Measurements from ENCODE around the gene PFN3. TPM values are rescaled to one million over a fixed set of nuclear protein-coding genes. Genes with fewer than 3 reads are reported as not detected.

PFN3 gene
- total and polyA plus RNA-seq, 8 donors: not detected

DNA sequence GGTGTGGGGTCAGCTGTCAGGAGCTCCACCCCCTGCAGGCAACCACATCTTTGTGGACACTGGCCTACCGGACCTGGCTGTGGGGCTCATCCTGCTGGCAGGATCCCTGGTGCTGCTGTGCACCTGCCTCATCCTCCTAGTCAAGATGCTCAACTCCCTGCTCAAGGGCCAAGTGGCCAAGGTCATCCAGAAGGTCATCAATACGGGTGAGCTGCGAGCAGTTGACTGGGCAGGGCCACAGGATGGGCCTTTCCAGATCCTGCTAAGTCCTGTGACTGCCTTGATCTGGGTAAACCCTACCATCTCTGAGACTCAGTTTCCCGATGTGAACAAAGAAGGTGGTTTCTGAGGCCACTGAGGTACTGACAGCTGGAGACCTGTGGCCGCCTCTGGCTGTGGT is 6.5 kb downstream of the PFN3 start:
- DNase-seq: no peak
- Histone ChIP-seq H3K4me3 (no peak overlapping the region), H3K27me3 (peaks cover 0 to 47% (median 0%) of the 10 kb centered on the region in 3 donors), H3K36me3 (no peaks in the 10 kb centered on the region), H3K9me3 (no peaks in the 10 kb centered on the region), H3K27ac (no peak overlapping the region), H3K4me1 (peaks cover 0 to 18% (median 15%) of the 10 kb centered on the region in 4 donors)
- intact Hi-C loops (cut with DNase I; ENCODE audit: low total_unique reads): loop anchor here (5.0 kb wide), 1 partner anchor 108 kb away; no protein-coding TSS in a partner anchor
- WGBS, 5 donors: 43 to 82% (median 63%) methylated on average over 5 of the region's 5 CpGs
- TF ChIP-seq POLR2AphosphoS5 (IDR thresholded peaks at IDR 0.05) (no peak), EP300 (IDR thresholded peaks at IDR 0.05) (no peak), POLR2A (IDR thresholded peaks at IDR 0.05) (no peak)
- TF ChIP-seq, protein P1, sequence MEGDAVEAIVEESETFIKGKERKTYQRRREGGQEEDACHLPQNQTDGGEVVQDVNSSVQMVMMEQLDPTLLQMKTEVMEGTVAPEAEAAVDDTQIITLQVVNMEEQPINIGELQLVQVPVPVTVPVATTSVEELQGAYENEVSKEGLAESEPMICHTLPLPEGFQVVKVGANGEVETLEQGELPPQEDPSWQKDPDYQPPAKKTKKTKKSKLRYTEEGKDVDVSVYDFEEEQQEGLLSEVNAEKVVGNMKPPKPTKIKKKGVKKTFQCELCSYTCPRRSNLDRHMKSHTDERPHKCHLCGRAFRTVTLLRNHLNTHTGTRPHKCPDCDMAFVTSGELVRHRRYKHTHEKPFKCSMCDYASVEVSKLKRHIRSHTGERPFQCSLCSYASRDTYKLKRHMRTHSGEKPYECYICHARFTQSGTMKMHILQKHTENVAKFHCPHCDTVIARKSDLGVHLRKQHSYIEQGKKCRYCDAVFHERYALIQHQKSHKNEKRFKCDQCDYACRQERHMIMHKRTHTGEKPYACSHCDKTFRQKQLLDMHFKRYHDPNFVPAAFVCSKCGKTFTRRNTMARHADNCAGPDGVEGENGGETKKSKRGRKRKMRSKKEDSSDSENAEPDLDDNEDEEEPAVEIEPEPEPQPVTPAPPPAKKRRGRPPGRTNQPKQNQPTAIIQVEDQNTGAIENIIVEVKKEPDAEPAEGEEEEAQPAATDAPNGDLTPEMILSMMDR (IDR thresholded peaks at IDR 0.05): no peak

GRCh38 chr5:177393206-177393765 is 7.2 kb downstream of the PFN3 start:
- WGBS, 5 donors: 52 to 88% (median 73%) methylated on average over 1 of the region's 1 CpG
- Histone ChIP-seq H3K27me3 (peaks cover 0 to 44% (median 0%) of the 10 kb centered on the region in 3 donors), H3K4me3 (no peak overlapping the region), H3K4me1 (peaks cover 0 to 20% (median 15%) of the 10 kb centered on the region in 4 donors), H3K9me3 (no peaks in the 10 kb centered on the region), H3K36me3 (no peaks in the 10 kb centered on the region), H3K27ac (no peak overlapping the region)
- DNase-seq: no peak
- intact Hi-C loops (cut with DNase I; ENCODE audit: low total_unique reads): loop anchor here (5.0 kb wide), 1 partner anchor 109 kb away; no protein-coding TSS in a partner anchor
- no peak for TF ChIP-seq EP300 (IDR thresholded peaks at IDR 0.05)
- TF ChIP-seq POLR2A (IDR thresholded peaks at IDR 0.05): no peak
- TF ChIP-seq, protein P1 (IDR thresholded peaks at IDR 0.05): no peak
- TF ChIP-seq POLR2AphosphoS5 (IDR thresholded peaks at IDR 0.05): no peak

GRCh38 chr5:177392765-177393164 is 7.7 kb downstream of the PFN3 start:
- intact Hi-C loops (cut with DNase I; ENCODE audit: low total_unique reads): loop anchor here (5.0 kb wide), 1 partner anchor 110 kb away; no protein-coding TSS in a partner anchor

More at GRCh38 chr5:177392765-177393164, 7.7 kb downstream of the PFN3 start:
- 76 to 92% (median 88%) methylated on average over 4 to 5 of the region's 5 CpGs for WGBS, 5 donors
- Histone ChIP-seq H3K9me3 (no peaks in the 10 kb centered on the region), H3K27ac (no peak overlapping the region), H3K36me3 (no peaks in the 10 kb centered on the region), H3K4me3 (no peak overlapping the region), H3K27me3 (peaks cover 0 to 44% (median 0%) of the 10 kb centered on the region in 3 donors), H3K4me1 (peaks cover 0 to 20% (median 15%) of the 10 kb centered on the region in 4 donors)
- no peak for DNase-seq
- TF ChIP-seq, protein P1 (IDR thresholded peaks at IDR 0.05): no peak
- no peak for TF ChIP-seq POLR2AphosphoS5 (IDR thresholded peaks at IDR 0.05)
- no peak for TF ChIP-seq EP300 (IDR thresholded peaks at IDR 0.05)
- TF ChIP-seq POLR2A (IDR thresholded peaks at IDR 0.05): no peak

Data from stomach (tissue), 9 donors.